Measurements from ENCODE around the gene NXNL2.

The NXNL2 gene

DNA sequence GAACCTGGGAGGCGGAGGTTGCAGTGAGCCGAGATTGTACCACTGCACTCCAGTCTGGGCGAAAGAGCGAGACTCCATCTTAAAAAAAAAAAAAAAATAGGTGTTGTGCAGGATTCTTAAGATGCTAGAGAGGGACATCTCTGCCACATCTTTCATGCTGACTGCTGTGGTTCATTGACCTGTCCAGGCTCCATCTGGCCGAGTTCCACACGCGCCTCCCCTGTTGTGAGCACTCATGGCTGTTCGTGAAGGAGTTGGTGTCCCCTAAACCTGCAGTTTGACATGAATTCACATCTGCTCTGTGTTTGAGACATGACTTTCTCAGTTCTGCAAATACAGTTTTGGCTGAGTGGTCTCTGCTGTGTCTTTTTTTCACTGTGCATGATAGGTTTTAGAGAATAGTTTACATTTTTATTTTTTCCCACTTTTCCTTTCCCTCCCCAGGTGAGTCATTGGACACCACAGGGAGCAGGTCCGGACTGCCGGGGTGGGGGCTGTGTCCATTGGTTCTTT lies 5.3 kb downstream of the NXNL2 start:
- H2AFZ ChIP-seq (ENCODE audit: insufficient read depth, low read length, poor library complexity) = no peak overlapping the region
- H2BK120ac ChIP-seq (ENCODE audit: insufficient read depth, low read length, poor library complexity) = no peak overlapping the region
- no peak overlapping the region for H3K9ac ChIP-seq (ENCODE audit: low read length)
- no peak overlapping the region for H3K4me3 ChIP-seq (ENCODE audit: low read depth, low read length)
- H3K79me1 ChIP-seq (ENCODE audit: low read length) = peaks cover 2% of the 10 kb centered on the region
- no peak overlapping the region for H3K23ac ChIP-seq (ENCODE audit: low read length)
- DNase-seq = peak; percentile 40 to 72
- no CpG with 5 or more reads among the region's 10 CpGs for WGBS (ENCODE audit: extremely low coverage, insufficient coverage, insufficient read length)
- H3K14ac ChIP-seq (ENCODE audit: low read length) = no peak overlapping the region
- H3K36me3 ChIP-seq (ENCODE audit: control insufficient read depth in 1 of 2, insufficient read depth in 2 of 2, low read length in 2 of 2) = no peaks in the 10 kb centered on the region
- no peak overlapping the region for H3K18ac ChIP-seq (ENCODE audit: low read length)
- peaks cover 4% of the 10 kb centered on the region for H3K9me3 ChIP-seq (ENCODE audit: insufficient read depth, low read depth, low read length)
- no peak overlapping the region for H3K4me2 ChIP-seq (ENCODE audit: low read length)
- peaks cover 6 to 7% of the 10 kb centered on the region in 2 experiments for H3K4me1 ChIP-seq (ENCODE audit: control insufficient read depth in 1 of 2, insufficient read depth in 2 of 2, low read length in 2 of 2)
- H4K91ac ChIP-seq (ENCODE audit: low read depth, low read length) = no peak overlapping the region
- H2AK5ac ChIP-seq (ENCODE audit: low read length) = no peak overlapping the region
- H3K4ac ChIP-seq (ENCODE audit: low read depth, low read length) = no peak overlapping the region
- H3K27me3 ChIP-seq (ENCODE audit: insufficient read depth, low read length) = peaks cover 2% of the 10 kb centered on the region
- no peak overlapping the region for H2BK12ac ChIP-seq (ENCODE audit: low read length)
- no peak overlapping the region for H3K27ac ChIP-seq (ENCODE audit: low read depth, low read length)
- no peak overlapping the region for H4K8ac ChIP-seq (ENCODE audit: low read depth, low read length)
- H4K12ac ChIP-seq (ENCODE audit: low read depth, low read length) = no peak overlapping the region
- H2BK5ac ChIP-seq (ENCODE audit: low read depth, low read length, poor library complexity) = no peak overlapping the region
- peaks cover under 1% of the 10 kb centered on the region for H3K79me2 ChIP-seq (ENCODE audit: control insufficient read depth, insufficient read depth, low read length, poor library complexity)

DNA sequence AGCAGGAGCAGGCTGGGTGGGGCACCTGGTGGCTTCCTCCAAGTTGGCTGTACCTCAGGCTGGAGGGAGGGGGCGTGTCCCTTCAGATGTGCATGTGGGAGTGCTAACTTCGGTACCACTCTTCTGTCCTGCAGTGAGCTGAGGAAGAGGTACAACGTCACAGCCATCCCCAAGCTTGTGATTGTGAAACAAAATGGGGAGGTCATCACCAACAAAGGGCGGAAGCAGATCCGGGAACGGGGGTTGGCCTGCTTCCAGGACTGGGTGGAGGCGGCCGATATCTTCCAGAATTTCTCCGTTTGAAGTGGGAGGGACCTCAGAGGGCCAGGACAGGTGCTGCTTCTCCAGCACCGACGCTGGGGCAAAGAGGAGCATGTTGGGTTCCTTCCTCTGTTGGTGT lies 9.3 kb downstream of the NXNL2 start:
- H3K36me3 ChIP-seq (ENCODE audit: control insufficient read depth in 1 of 2, insufficient read depth in 2 of 2, low read length in 2 of 2) = no peaks in the 10 kb centered on the region
- no peak overlapping the region for H2BK120ac ChIP-seq (ENCODE audit: insufficient read depth, low read length, poor library complexity)
- no peaks in the 10 kb centered on the region for H3K79me1 ChIP-seq (ENCODE audit: low read length)
- no peak overlapping the region for H3K4me2 ChIP-seq (ENCODE audit: low read length)
- no peaks in the 10 kb centered on the region for H3K27me3 ChIP-seq (ENCODE audit: insufficient read depth, low read length)
- no peak overlapping the region for H3K4ac ChIP-seq (ENCODE audit: low read depth, low read length)
- H3K14ac ChIP-seq (ENCODE audit: low read length) = no peak overlapping the region
- no peak overlapping the region for H2BK12ac ChIP-seq (ENCODE audit: low read length)
- WGBS (ENCODE audit: extremely low coverage, insufficient coverage, insufficient read length) = no CpG with 5 or more reads among the region's 11 CpGs
- H2AK5ac ChIP-seq (ENCODE audit: low read length) = no peak overlapping the region
- no peak overlapping the region for H3K27ac ChIP-seq (ENCODE audit: low read depth, low read length)
- H4K12ac ChIP-seq (ENCODE audit: low read depth, low read length) = no peak overlapping the region
- no peaks in the 10 kb centered on the region for H3K9me3 ChIP-seq (ENCODE audit: insufficient read depth, low read depth, low read length)
- no peak overlapping the region for H3K23ac ChIP-seq (ENCODE audit: low read length)
- no peak overlapping the region for H3K18ac ChIP-seq (ENCODE audit: low read length)
- H3K4me3 ChIP-seq (ENCODE audit: low read depth, low read length) = no peak overlapping the region
- no peaks in the 10 kb centered on the region for H3K4me1 ChIP-seq (ENCODE audit: control insufficient read depth in 1 of 2, insufficient read depth in 2 of 2, low read length in 2 of 2)
- H4K8ac ChIP-seq (ENCODE audit: low read depth, low read length) = no peak overlapping the region
- no peaks in the 10 kb centered on the region for H3K79me2 ChIP-seq (ENCODE audit: control insufficient read depth, insufficient read depth, low read length, poor library complexity)
- DNase-seq = no peak
- H4K91ac ChIP-seq (ENCODE audit: low read depth, low read length) = no peak overlapping the region
- H2BK5ac ChIP-seq (ENCODE audit: low read depth, low read length, poor library complexity) = no peak overlapping the region
- no peak overlapping the region for H2AFZ ChIP-seq (ENCODE audit: insufficient read depth, low read length, poor library complexity)
- H3K9ac ChIP-seq (ENCODE audit: low read length) = no peak overlapping the region

DNA sequence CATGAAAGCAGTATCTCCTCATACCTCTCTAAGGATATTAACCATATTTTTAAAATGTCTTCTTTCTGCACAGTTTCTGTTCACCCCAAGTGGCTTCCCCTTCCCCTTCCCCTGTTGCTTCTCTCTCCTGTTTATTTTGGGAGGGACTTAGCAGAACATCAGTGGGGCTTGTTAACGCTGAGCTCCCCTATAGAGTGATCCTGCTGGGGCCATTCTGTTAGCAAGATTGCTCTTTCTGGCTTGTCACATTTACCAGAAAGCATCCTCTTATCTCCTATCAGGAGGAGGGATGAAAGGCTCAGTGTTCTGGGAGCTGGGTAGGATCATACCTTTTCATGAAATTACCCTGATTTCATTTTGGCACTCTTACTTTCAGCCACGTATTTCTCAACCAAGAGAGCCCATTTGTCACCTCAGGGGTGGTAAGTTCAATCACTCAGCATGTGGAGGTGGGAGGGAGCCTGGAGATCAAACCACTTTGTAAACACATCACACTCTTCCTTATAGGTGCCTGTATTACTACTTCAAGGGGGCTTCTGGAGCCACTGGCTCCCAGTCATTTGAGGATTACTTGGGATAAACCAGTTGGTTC lies 16.7 kb downstream of the NXNL2 start:
- H3K36me3 ChIP-seq (ENCODE audit: control insufficient read depth in 1 of 2, insufficient read depth in 2 of 2, low read length in 2 of 2) = no peaks in the 10 kb centered on the region
- H3K79me2 ChIP-seq (ENCODE audit: control insufficient read depth, insufficient read depth, low read length, poor library complexity) = no peaks in the 10 kb centered on the region
- H3K18ac ChIP-seq (ENCODE audit: low read length) = no peak overlapping the region
- no peak overlapping the region for H4K91ac ChIP-seq (ENCODE audit: low read depth, low read length)
- H3K27ac ChIP-seq (ENCODE audit: low read depth, low read length) = no peak overlapping the region
- H3K9me3 ChIP-seq (ENCODE audit: insufficient read depth, low read depth, low read length) = peaks cover 1% of the 10 kb centered on the region
- H3K14ac ChIP-seq (ENCODE audit: low read length) = no peak overlapping the region
- no peak overlapping the region for H2AFZ ChIP-seq (ENCODE audit: insufficient read depth, low read length, poor library complexity)
- no peak overlapping the region for H2BK120ac ChIP-seq (ENCODE audit: insufficient read depth, low read length, poor library complexity)
- no peak overlapping the region for H2AK5ac ChIP-seq (ENCODE audit: low read length)
- no peak overlapping the region for H3K4me2 ChIP-seq (ENCODE audit: low read length)
- H3K23ac ChIP-seq (ENCODE audit: low read length) = no peak overlapping the region
- DNase-seq = no peak
- WGBS (ENCODE audit: extremely low coverage, insufficient coverage, insufficient read length) = no CpG with 5 or more reads among the region's 2 CpGs
- no peak overlapping the region for H4K8ac ChIP-seq (ENCODE audit: low read depth, low read length)
- no peaks in the 10 kb centered on the region for H3K27me3 ChIP-seq (ENCODE audit: insufficient read depth, low read length)
- H2BK12ac ChIP-seq (ENCODE audit: low read length) = no peak overlapping the region
- H3K4me3 ChIP-seq (ENCODE audit: low read depth, low read length) = no peak overlapping the region
- H3K4ac ChIP-seq (ENCODE audit: low read depth, low read length) = no peak overlapping the region
- no peak overlapping the region for H4K12ac ChIP-seq (ENCODE audit: low read depth, low read length)
- H2BK5ac ChIP-seq (ENCODE audit: low read depth, low read length, poor library complexity) = no peak overlapping the region
- H3K9ac ChIP-seq (ENCODE audit: low read length) = no peak overlapping the region
- no peaks in the 10 kb centered on the region for H3K79me1 ChIP-seq (ENCODE audit: low read length)
- H3K4me1 ChIP-seq (ENCODE audit: control insufficient read depth in 1 of 2, insufficient read depth in 2 of 2, low read length in 2 of 2) = peaks cover 0 to 2% of the 10 kb centered on the region in 2 experiments

DNA sequence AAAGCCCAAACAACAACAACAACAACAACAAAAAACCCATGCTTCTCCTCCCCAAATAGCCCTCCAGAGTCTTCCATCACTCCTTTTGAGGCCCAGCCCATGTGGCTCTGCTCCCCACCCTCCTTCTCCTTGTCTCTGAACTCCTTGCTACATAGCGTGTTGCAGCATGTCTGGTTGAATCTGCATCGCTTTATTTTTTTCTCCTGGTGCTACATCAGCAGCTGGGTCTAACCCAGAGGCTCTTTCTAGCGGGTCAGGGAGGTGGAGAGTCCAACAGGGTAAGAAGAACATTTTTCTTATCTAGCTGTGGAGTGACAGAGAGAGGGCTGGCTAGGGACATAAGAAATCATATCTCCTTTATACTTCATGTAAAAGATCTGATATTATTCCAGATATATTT lies 18.4 kb downstream of the NXNL2 start:
- H3K18ac ChIP-seq (ENCODE audit: low read length) = no peak overlapping the region
- H3K4ac ChIP-seq (ENCODE audit: low read depth, low read length) = no peak overlapping the region
- no peak overlapping the region for H3K4me3 ChIP-seq (ENCODE audit: low read depth, low read length)
- no peak overlapping the region for H3K9ac ChIP-seq (ENCODE audit: low read length)
- no CpG with 5 or more reads among the region's 3 CpGs for WGBS (ENCODE audit: extremely low coverage, insufficient coverage, insufficient read length)
- no peak overlapping the region for H4K91ac ChIP-seq (ENCODE audit: low read depth, low read length)
- H3K4me2 ChIP-seq (ENCODE audit: low read length) = no peak overlapping the region
- H3K27ac ChIP-seq (ENCODE audit: low read depth, low read length) = no peak overlapping the region
- H3K23ac ChIP-seq (ENCODE audit: low read length) = no peak overlapping the region
- no peaks in the 10 kb centered on the region for H3K36me3 ChIP-seq (ENCODE audit: control insufficient read depth in 1 of 2, insufficient read depth in 2 of 2, low read length in 2 of 2)
- H3K4me1 ChIP-seq (ENCODE audit: control insufficient read depth in 1 of 2, insufficient read depth in 2 of 2, low read length in 2 of 2) = peaks cover 0 to 2% of the 10 kb centered on the region in 2 experiments
- H2BK120ac ChIP-seq (ENCODE audit: insufficient read depth, low read length, poor library complexity) = no peak overlapping the region
- H3K9me3 ChIP-seq (ENCODE audit: insufficient read depth, low read depth, low read length) = peaks cover 1% of the 10 kb centered on the region
- no peaks in the 10 kb centered on the region for H3K79me2 ChIP-seq (ENCODE audit: control insufficient read depth, insufficient read depth, low read length, poor library complexity)
- no peak overlapping the region for H4K8ac ChIP-seq (ENCODE audit: low read depth, low read length)
- no peak overlapping the region for H2BK5ac ChIP-seq (ENCODE audit: low read depth, low read length, poor library complexity)
- no peak overlapping the region for H2BK12ac ChIP-seq (ENCODE audit: low read length)
- H3K27me3 ChIP-seq (ENCODE audit: insufficient read depth, low read length) = no peaks in the 10 kb centered on the region
- no peak overlapping the region for H3K14ac ChIP-seq (ENCODE audit: low read length)
- no peak overlapping the region for H2AK5ac ChIP-seq (ENCODE audit: low read length)
- DNase-seq = no peak
- H4K12ac ChIP-seq (ENCODE audit: low read depth, low read length) = no peak overlapping the region
- H3K79me1 ChIP-seq (ENCODE audit: low read length) = no peaks in the 10 kb centered on the region
- H2AFZ ChIP-seq (ENCODE audit: insufficient read depth, low read length, poor library complexity) = no peak overlapping the region
